ENCODE results near the gene CDHR1.

The CDHR1 gene

GRCh38 chr10:84254552-84255478, 60.5 kb downstream of the CDHR1 start:
- no peak overlapping the region for H3K9ac ChIP-seq (ENCODE audit: low read depth, low read length)

DNA sequence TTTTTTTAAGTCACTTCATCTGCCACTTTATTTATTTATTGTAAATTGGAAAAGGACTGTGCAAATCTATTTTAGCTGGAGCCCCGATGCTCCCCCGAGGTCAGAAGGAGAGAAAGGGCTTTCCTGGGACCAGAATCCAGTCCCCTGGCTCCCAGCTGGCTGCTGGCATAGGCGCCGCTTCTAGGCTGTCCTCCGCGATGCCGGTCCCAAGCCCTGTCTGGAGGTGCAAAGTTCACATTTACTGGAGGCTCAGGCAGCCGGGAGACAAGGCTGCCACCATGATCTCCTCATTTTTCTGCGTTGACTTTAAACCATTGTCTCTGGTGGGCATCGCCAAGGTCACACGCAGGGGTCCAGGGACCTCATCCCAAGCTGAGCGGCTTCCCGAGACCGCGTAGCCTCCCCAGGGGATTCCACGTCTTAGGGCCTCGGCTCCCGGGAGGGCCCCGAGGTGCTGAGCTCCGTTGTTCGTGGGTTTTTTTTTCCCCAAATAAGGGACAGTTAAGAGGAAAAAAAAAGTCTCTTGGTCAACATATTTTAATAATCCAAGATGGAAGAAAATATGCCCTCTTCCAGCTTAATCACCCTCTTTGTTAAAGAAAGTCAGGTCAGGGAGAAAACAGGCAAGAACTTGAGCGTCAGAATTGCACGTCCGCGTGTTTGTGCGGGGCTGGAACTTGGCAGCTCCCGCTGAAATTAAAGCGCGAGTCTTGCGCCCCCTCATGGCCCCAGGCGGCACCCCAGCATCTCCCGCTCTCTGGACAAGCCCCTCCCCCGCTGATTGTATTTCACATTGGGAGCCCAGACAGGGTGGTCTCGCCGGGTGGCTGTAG, 62.4 kb downstream of the CDHR1 start:
- Histone ChIP-seq H3K4me3 (ENCODE audit: low read depth, low read length) (no peak overlapping the region), H3K36me3 (ENCODE audit: control insufficient read depth, insufficient read depth, low read length) (no peaks in the 10 kb centered on the region), H3K9ac (ENCODE audit: low read depth, low read length) (no peak overlapping the region), H3K4me1 (ENCODE audit: control insufficient read depth, insufficient read depth, low read length) (no peaks in the 10 kb centered on the region), H3K27me3 (ENCODE audit: control insufficient read depth, insufficient read depth, low read length) (peaks cover 9% of the 10 kb centered on the region), H3K9me3 (ENCODE audit: control insufficient read depth, insufficient read depth, low read length) (no peaks in the 10 kb centered on the region), H3K27ac (ENCODE audit: low read depth, low read length) (no peak overlapping the region)

More at GRCh38 chr10:84254552-84255478, 60.5 kb downstream of the CDHR1 start:
- no peak overlapping the region for H3K4me3 ChIP-seq (ENCODE audit: low read depth, low read length)
- no peaks in the 10 kb centered on the region for H3K9me3 ChIP-seq (ENCODE audit: control insufficient read depth, insufficient read depth, low read length)
- peaks cover 9% of the 10 kb centered on the region for H3K27me3 ChIP-seq (ENCODE audit: control insufficient read depth, insufficient read depth, low read length)
- no peaks in the 10 kb centered on the region for H3K36me3 ChIP-seq (ENCODE audit: control insufficient read depth, insufficient read depth, low read length)
- H3K27ac ChIP-seq (ENCODE audit: low read depth, low read length): no peak overlapping the region
- H3K4me1 ChIP-seq (ENCODE audit: control insufficient read depth, insufficient read depth, low read length): no peaks in the 10 kb centered on the region

GRCh38 chr10:84257343-84258020, 63.1 kb downstream of the CDHR1 start:
- Histone ChIP-seq H3K9ac (ENCODE audit: low read depth, low read length) (no peak overlapping the region), H3K36me3 (ENCODE audit: control insufficient read depth, insufficient read depth, low read length) (no peaks in the 10 kb centered on the region), H3K4me3 (ENCODE audit: low read depth, low read length) (no peak overlapping the region), H3K27me3 (ENCODE audit: control insufficient read depth, insufficient read depth, low read length) (peaks cover 9% of the 10 kb centered on the region), H3K27ac (ENCODE audit: low read depth, low read length) (no peak overlapping the region), H3K4me1 (ENCODE audit: control insufficient read depth, insufficient read depth, low read length) (no peaks in the 10 kb centered on the region), H3K9me3 (ENCODE audit: control insufficient read depth, insufficient read depth, low read length) (no peaks in the 10 kb centered on the region)

GRCh38 chr10:84258034-84258695, 63.8 kb downstream of the CDHR1 start:
- H3K4me1 ChIP-seq (ENCODE audit: control insufficient read depth, insufficient read depth, low read length): no peaks in the 10 kb centered on the region
- peaks cover 9% of the 10 kb centered on the region for H3K27me3 ChIP-seq (ENCODE audit: control insufficient read depth, insufficient read depth, low read length)
- no peak overlapping the region for H3K27ac ChIP-seq (ENCODE audit: low read depth, low read length)
- H3K9ac ChIP-seq (ENCODE audit: low read depth, low read length): no peak overlapping the region
- H3K4me3 ChIP-seq (ENCODE audit: low read depth, low read length): no peak overlapping the region
- H3K36me3 ChIP-seq (ENCODE audit: control insufficient read depth, insufficient read depth, low read length): no peaks in the 10 kb centered on the region
- no peaks in the 10 kb centered on the region for H3K9me3 ChIP-seq (ENCODE audit: control insufficient read depth, insufficient read depth, low read length)

- H3K9me3 ChIP-seq (ENCODE audit: control insufficient read depth, insufficient read depth, low read length): no peaks in the 10 kb centered on the region
- no peak overlapping the region for H3K9ac ChIP-seq (ENCODE audit: low read depth, low read length)
- no peak overlapping the region for H3K4me3 ChIP-seq (ENCODE audit: low read depth, low read length)
- no peak overlapping the region for H3K27ac ChIP-seq (ENCODE audit: low read depth, low read length)
- no peaks in the 10 kb centered on the region for H3K36me3 ChIP-seq (ENCODE audit: control insufficient read depth, insufficient read depth, low read length)
- H3K4me1 ChIP-seq (ENCODE audit: control insufficient read depth, insufficient read depth, low read length): peaks cover 5% of the 10 kb centered on the region; the same call in 1 of the 2 replicates
- H3K27me3 ChIP-seq (ENCODE audit: control insufficient read depth, insufficient read depth, low read length): peaks cover 6% of the 10 kb centered on the region
Observed at GRCh38 chr10:84261236-84261915, 67.0 kb downstream of the CDHR1 start.

DNA sequence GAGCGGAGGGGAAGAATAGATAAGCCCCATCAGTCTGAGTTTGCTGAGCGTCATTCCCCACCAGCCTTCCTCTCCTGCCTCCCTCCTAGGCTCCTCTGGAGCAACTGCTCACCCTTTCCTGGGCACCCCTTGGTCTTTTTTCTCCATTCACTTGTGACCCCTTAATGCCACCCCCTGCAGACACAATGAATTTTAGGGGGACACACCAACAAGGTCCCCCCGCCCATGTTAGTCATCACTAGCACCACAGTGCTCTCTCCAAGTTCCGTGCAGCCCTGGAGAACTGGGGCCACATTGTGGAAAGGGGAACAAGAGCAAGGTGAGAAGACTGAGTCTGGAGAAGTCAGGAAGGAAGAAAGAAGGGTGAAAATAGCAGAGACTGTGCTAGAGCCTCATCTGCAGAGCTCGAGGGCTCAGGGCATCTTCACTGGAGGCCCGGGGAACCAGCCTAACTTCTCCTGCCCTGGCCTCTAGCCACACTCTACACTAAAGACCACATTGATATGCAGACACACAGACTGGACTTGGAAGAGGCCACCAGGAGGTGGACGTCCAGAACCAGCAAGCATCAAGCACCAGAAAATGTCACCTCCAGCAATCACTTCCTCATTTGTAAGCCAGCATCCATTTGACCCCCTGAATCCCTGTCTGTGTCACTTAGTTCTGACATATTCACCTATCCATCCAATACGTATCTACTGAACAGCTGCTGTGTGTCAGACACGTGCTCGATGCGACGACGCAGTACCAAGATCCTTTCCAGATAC, 68.0 kb downstream of the CDHR1 start:
- Histone ChIP-seq H3K4me1 (ENCODE audit: control insufficient read depth, insufficient read depth, low read length) (peaks cover 5% of the 10 kb centered on the region; the same call in 1 of the 2 replicates), H3K9me3 (ENCODE audit: control insufficient read depth, insufficient read depth, low read length) (no peaks in the 10 kb centered on the region), H3K36me3 (ENCODE audit: control insufficient read depth, insufficient read depth, low read length) (no peaks in the 10 kb centered on the region), H3K27me3 (ENCODE audit: control insufficient read depth, insufficient read depth, low read length) (no peaks in the 10 kb centered on the region), H3K9ac (ENCODE audit: low read depth, low read length) (no peak overlapping the region), H3K4me3 (ENCODE audit: low read depth, low read length) (no peak overlapping the region), H3K27ac (ENCODE audit: low read depth, low read length) (no peak overlapping the region)

DNA sequence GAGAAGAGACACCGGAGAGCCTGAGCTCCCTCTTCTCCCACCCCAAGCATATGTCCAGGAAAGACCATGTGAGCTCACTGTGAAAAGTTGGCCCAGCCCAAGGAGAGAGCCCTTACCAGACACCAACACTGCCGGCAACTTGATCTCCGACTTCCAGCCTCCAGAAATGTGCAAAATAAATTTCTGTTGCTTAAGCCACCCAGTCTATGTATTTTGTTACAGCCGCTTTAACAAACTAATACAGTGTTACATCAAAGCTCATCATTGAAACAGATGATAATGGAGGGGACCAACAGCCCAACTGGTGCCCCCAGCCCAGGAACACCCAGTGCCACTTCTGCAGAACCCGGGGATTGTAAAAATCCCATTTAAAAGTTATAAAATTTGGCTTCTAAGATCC, 69.4 kb downstream of the CDHR1 start:
- H3K27me3 ChIP-seq (ENCODE audit: control insufficient read depth, insufficient read depth, low read length): no peaks in the 10 kb centered on the region
- no peaks in the 10 kb centered on the region for H3K9me3 ChIP-seq (ENCODE audit: control insufficient read depth, insufficient read depth, low read length)
- no peak overlapping the region for H3K9ac ChIP-seq (ENCODE audit: low read depth, low read length)
- no peak overlapping the region for H3K4me3 ChIP-seq (ENCODE audit: low read depth, low read length)
- peaks cover 9% of the 10 kb centered on the region; the same call in 1 of the 2 replicates for H3K4me1 ChIP-seq (ENCODE audit: control insufficient read depth, insufficient read depth, low read length)
- H3K36me3 ChIP-seq (ENCODE audit: control insufficient read depth, insufficient read depth, low read length): no peaks in the 10 kb centered on the region
- no peak overlapping the region for H3K27ac ChIP-seq (ENCODE audit: low read depth, low read length)

DNA sequence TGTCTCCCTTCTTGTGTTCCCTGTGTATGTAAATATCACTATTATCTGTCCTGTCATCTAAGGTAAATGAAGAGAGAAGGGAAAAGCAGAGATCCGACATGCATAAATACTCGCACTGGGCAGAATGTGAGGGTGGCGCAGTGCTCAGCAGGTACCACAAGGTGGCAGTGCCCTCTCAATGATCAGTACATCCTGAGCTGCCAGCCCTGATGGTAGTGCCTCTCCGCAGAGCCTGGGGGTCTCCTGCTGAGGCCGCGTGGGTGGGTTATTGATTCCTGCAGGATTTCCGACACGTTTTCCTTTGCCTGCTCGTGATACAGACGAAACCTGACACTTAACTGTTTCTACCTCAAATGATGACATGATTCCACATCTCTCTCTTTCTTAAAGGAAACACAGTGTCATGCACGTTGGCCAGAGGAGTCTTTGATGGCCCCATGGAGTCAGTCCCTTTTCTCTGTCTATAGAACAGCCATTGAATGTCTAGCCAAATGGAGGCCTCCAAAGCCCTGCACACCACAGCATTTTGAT, 70.3 kb downstream of the CDHR1 start:
- peaks cover 9% of the 10 kb centered on the region; the same call in 1 of the 2 replicates for H3K4me1 ChIP-seq (ENCODE audit: control insufficient read depth, insufficient read depth, low read length)
- H3K9me3 ChIP-seq (ENCODE audit: control insufficient read depth, insufficient read depth, low read length): no peaks in the 10 kb centered on the region
- H3K27me3 ChIP-seq (ENCODE audit: control insufficient read depth, insufficient read depth, low read length): no peaks in the 10 kb centered on the region
- H3K4me3 ChIP-seq (ENCODE audit: low read depth, low read length): no peak overlapping the region
- no peaks in the 10 kb centered on the region for H3K36me3 ChIP-seq (ENCODE audit: control insufficient read depth, insufficient read depth, low read length)
- H3K9ac ChIP-seq (ENCODE audit: low read depth, low read length): no peak overlapping the region
- H3K27ac ChIP-seq (ENCODE audit: low read depth, low read length): no peak overlapping the region

GRCh38 chr10:84265418-84265817, 71.1 kb downstream of the CDHR1 start:
- H3K27ac ChIP-seq (ENCODE audit: low read depth, low read length): no peak overlapping the region

More at GRCh38 chr10:84265418-84265817, 71.1 kb downstream of the CDHR1 start:
- H3K36me3 ChIP-seq (ENCODE audit: control insufficient read depth, insufficient read depth, low read length): no peaks in the 10 kb centered on the region
- H3K27me3 ChIP-seq (ENCODE audit: control insufficient read depth, insufficient read depth, low read length): no peaks in the 10 kb centered on the region
- peaks cover 9% of the 10 kb centered on the region; the same call in 1 of the 2 replicates for H3K4me1 ChIP-seq (ENCODE audit: control insufficient read depth, insufficient read depth, low read length)
- no peak overlapping the region for H3K9ac ChIP-seq (ENCODE audit: low read depth, low read length)
- H3K4me3 ChIP-seq (ENCODE audit: low read depth, low read length): no peak overlapping the region
- H3K9me3 ChIP-seq (ENCODE audit: control insufficient read depth, insufficient read depth, low read length): no peaks in the 10 kb centered on the region

Data from HUES48 (cell line).